ENCODE data around the gene VTN.

The VTN gene

DNA sequence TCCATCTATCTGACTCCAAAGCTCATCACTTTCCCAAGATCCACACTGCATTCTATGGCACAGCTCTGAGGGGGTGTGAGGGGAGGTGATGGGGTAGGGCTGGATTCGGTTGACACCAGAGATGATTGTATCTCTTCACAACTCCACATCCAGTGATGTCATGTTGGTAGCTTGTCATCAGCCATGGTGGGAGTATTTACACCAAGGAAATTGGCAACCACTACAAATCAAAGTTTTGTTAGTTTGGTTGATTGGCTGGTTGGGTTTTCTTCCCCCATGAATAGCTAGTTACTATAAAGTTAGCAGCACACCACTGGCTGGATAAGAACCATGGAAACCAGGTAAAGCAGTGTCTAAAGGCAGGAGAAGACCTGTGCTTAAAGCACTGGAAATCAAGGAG lies 20.9 kb upstream of the VTN start:
- Histone ChIP-seq H3K79me2 (ENCODE audit: insufficient read depth, low read length) (no peaks in the 10 kb centered on the region), H3K4me2 (ENCODE audit: low read depth, low read length, poor library complexity, severe bottlenecking) (no peak overlapping the region), H3K9me3 (ENCODE audit: insufficient read depth, low read length) (no peaks in the 10 kb centered on the region), H3K4me3 (ENCODE audit: insufficient read depth, low read length, poor library complexity, severe bottlenecking) (no peak overlapping the region), H3K9me2 (replicated peaks; ENCODE audit: insufficient read depth, low read length) (no peaks in the 10 kb centered on the region), H3K27ac (ENCODE audit: low read depth, low read length) (no peak overlapping the region), H3K27me3 (ENCODE audit: low read length) (no peaks in the 10 kb centered on the region), H2AFZ (ENCODE audit: low read depth, low read length, severe bottlenecking) (no peak overlapping the region), H4K20me1 (ENCODE audit: low read depth, low read length) (no peaks in the 10 kb centered on the region), H3K9ac (ENCODE audit: low read length) (no peak overlapping the region), H3K36me3 (ENCODE audit: low read length) (no peaks in the 10 kb centered on the region), H3F3A (ENCODE audit: insufficient read depth) (no peaks in the 10 kb centered on the region)
- TF ChIP-seq, protein P1, sequence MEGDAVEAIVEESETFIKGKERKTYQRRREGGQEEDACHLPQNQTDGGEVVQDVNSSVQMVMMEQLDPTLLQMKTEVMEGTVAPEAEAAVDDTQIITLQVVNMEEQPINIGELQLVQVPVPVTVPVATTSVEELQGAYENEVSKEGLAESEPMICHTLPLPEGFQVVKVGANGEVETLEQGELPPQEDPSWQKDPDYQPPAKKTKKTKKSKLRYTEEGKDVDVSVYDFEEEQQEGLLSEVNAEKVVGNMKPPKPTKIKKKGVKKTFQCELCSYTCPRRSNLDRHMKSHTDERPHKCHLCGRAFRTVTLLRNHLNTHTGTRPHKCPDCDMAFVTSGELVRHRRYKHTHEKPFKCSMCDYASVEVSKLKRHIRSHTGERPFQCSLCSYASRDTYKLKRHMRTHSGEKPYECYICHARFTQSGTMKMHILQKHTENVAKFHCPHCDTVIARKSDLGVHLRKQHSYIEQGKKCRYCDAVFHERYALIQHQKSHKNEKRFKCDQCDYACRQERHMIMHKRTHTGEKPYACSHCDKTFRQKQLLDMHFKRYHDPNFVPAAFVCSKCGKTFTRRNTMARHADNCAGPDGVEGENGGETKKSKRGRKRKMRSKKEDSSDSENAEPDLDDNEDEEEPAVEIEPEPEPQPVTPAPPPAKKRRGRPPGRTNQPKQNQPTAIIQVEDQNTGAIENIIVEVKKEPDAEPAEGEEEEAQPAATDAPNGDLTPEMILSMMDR (IDR thresholded peaks at IDR 0.05; ENCODE audit: insufficient read depth, low read length, poor library complexity, severe bottlenecking): no peak
- no peak for TF ChIP-seq EZH2phosphoT487 (conservative IDR thresholded peaks at IDR 0.05; ENCODE audit: low read length)

DNA sequence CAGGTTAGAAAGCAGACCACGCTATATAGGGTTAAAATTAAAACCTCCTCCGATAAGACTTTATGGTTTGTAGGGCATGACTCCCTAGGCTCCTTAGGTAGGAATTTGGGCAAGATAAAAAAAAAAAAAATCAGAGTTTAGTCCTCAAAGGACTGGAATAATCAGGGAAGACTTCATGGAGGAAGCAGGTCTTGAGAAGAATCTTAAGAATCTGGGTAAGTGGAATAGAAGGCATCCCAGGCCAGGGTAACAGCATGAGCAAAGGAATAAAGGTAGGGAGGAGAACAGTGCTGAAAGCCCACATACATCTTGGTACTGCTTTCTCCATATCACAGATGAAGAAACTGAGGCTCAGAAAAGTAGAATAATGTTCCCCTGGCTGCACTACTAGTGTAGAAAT lies 20.5 kb upstream of the VTN start:
- Histone ChIP-seq H3K4me3 (ENCODE audit: insufficient read depth, low read length, poor library complexity, severe bottlenecking) (no peak overlapping the region), H3K4me2 (ENCODE audit: low read depth, low read length, poor library complexity, severe bottlenecking) (no peak overlapping the region), H3K9me3 (ENCODE audit: insufficient read depth, low read length) (no peaks in the 10 kb centered on the region), H3F3A (ENCODE audit: insufficient read depth) (no peaks in the 10 kb centered on the region), H3K36me3 (ENCODE audit: low read length) (no peaks in the 10 kb centered on the region), H4K20me1 (ENCODE audit: low read depth, low read length) (no peaks in the 10 kb centered on the region), H3K27me3 (ENCODE audit: low read length) (no peaks in the 10 kb centered on the region), H3K27ac (ENCODE audit: low read depth, low read length) (no peak overlapping the region), H3K79me2 (ENCODE audit: insufficient read depth, low read length) (no peaks in the 10 kb centered on the region), H3K9me2 (replicated peaks; ENCODE audit: insufficient read depth, low read length) (no peaks in the 10 kb centered on the region), H2AFZ (ENCODE audit: low read depth, low read length, severe bottlenecking) (no peak overlapping the region), H3K9ac (ENCODE audit: low read length) (no peak overlapping the region)
- TF ChIP-seq EZH2phosphoT487 (conservative IDR thresholded peaks at IDR 0.05; ENCODE audit: low read length): no peak
- TF ChIP-seq, protein P1 (IDR thresholded peaks at IDR 0.05; ENCODE audit: insufficient read depth, low read length, poor library complexity, severe bottlenecking): no peak

DNA sequence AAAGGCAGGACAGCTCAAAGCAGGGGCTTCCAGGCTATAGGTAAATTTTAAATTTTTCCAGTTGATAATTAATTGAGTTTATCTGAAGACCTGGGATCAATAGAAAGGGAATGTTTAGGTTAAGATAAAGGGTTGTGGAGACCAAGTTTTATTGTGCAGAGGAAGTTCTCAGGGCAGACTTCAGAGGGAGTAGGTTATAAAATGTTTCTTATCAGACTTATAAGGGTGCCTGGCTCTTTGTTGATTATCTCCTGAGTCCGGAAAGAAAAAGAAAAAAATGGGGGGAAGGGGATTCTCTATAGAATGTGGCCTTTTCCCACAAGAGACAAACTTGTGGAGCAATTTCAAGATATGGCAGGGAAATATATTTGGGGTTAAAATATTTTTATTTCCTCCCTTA lies 20.0 kb upstream of the VTN start:
- Histone ChIP-seq H3K36me3 (ENCODE audit: low read length) (no peaks in the 10 kb centered on the region), H3K9ac (ENCODE audit: low read length) (no peak overlapping the region), H3K4me2 (ENCODE audit: low read depth, low read length, poor library complexity, severe bottlenecking) (no peak overlapping the region), H3K9me2 (replicated peaks; ENCODE audit: insufficient read depth, low read length) (no peaks in the 10 kb centered on the region), H3K9me3 (ENCODE audit: insufficient read depth, low read length) (no peaks in the 10 kb centered on the region), H3F3A (ENCODE audit: insufficient read depth) (no peaks in the 10 kb centered on the region), H4K20me1 (ENCODE audit: low read depth, low read length) (no peaks in the 10 kb centered on the region), H3K79me2 (ENCODE audit: insufficient read depth, low read length) (no peaks in the 10 kb centered on the region), H3K27ac (ENCODE audit: low read depth, low read length) (no peak overlapping the region), H2AFZ (ENCODE audit: low read depth, low read length, severe bottlenecking) (no peak overlapping the region), H3K27me3 (ENCODE audit: low read length) (no peaks in the 10 kb centered on the region), H3K4me3 (ENCODE audit: insufficient read depth, low read length, poor library complexity, severe bottlenecking) (no peak overlapping the region)
- TF ChIP-seq, protein P1 (IDR thresholded peaks at IDR 0.05; ENCODE audit: insufficient read depth, low read length, poor library complexity, severe bottlenecking): no peak
- no peak for TF ChIP-seq EZH2phosphoT487 (conservative IDR thresholded peaks at IDR 0.05; ENCODE audit: low read length)

DNA sequence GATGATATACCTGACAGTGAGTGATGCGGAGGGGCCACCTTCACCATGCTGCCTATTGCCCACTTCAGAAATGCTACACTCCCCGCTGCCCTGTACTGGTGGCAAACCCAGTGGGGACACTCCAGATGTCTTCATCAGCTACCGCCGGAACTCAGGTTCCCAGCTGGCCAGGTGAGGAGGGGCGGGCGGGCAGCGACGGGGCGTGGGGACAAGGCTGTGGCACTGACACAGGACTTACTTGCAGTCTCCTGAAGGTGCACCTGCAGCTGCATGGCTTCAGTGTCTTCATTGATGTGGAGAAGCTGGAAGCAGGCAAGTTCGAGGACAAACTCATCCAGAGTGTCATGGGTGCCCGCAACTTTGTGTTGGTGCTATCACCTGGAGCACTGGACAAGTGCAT lies 18.0 kb upstream of the VTN start:
- Histone ChIP-seq H3K27ac (ENCODE audit: low read depth, low read length) (no peak overlapping the region), H3K9me2 (replicated peaks; ENCODE audit: insufficient read depth, low read length) (no peaks in the 10 kb centered on the region), H3K27me3 (ENCODE audit: low read length) (no peaks in the 10 kb centered on the region), H3K36me3 (ENCODE audit: low read length) (no peaks in the 10 kb centered on the region), H3K79me2 (ENCODE audit: insufficient read depth, low read length) (no peaks in the 10 kb centered on the region), H3F3A (ENCODE audit: insufficient read depth) (no peaks in the 10 kb centered on the region), H3K4me3 (ENCODE audit: insufficient read depth, low read length, poor library complexity, severe bottlenecking) (no peak overlapping the region), H3K9me3 (ENCODE audit: insufficient read depth, low read length) (no peaks in the 10 kb centered on the region), H4K20me1 (ENCODE audit: low read depth, low read length) (no peaks in the 10 kb centered on the region), H2AFZ (ENCODE audit: low read depth, low read length, severe bottlenecking) (no peak overlapping the region), H3K4me2 (ENCODE audit: low read depth, low read length, poor library complexity, severe bottlenecking) (no peak overlapping the region), H3K9ac (ENCODE audit: low read length) (no peak overlapping the region)
- no peak for TF ChIP-seq EZH2phosphoT487 (conservative IDR thresholded peaks at IDR 0.05; ENCODE audit: low read length)
- TF ChIP-seq, protein P1 (IDR thresholded peaks at IDR 0.05; ENCODE audit: insufficient read depth, low read length, poor library complexity, severe bottlenecking): no peak
